ENCODE data around the gene WNT7A.

The WNT7A gene

GRCh38 chr3:13791198-13792050 is 88.4 kb downstream of the WNT7A start:
- DNase-seq: no peak

GRCh38 chr3:13790376-13791197 is 89.3 kb downstream of the WNT7A start:
- no peak for DNase-seq

GRCh38 chr3:13788522-13789424 is 91.1 kb downstream of the WNT7A start:
- no peak for DNase-seq

GRCh38 chr3:13787533-13788132 is 92.2 kb downstream of the WNT7A start:
- no peak for DNase-seq

- no peak for DNase-seq
Measured at GRCh38 chr3:13786811-13787210, 93.1 kb downstream of the WNT7A start.

- no peak for DNase-seq
Measured at GRCh38 chr3:13785853-13786436, 93.9 kb downstream of the WNT7A start.

- DNase-seq: no peak
Measured at GRCh38 chr3:13785351-13785750, 94.5 kb downstream of the WNT7A start.

GRCh38 chr3:13783476-13783875 is 96.4 kb downstream of the WNT7A start:
- no peak for DNase-seq

- DNase-seq: no peak
Measured at GRCh38 chr3:13782501-13782900, 97.4 kb downstream of the WNT7A start.

GRCh38 chr3:13781417-13781816 is 98.5 kb downstream of the WNT7A start:
- DNase-seq: no peak

GRCh38 chr3:13780432-13781176 is 99.3 kb downstream of the WNT7A start:
- DNase-seq: no peak

GRCh38 chr3:13776253-13777050 is 103.4 kb downstream of the WNT7A start:
- no peak for DNase-seq

GRCh38 chr3:13772885-13773745 is 106.8 kb downstream of the WNT7A start:
- DNase-seq: no peak

GRCh38 chr3:13772321-13772745 is 107.5 kb downstream of the WNT7A start:
- DNase-seq: no peak

- DNase-seq: no peak
Measured at GRCh38 chr3:13771496-13771895, 108.4 kb downstream of the WNT7A start.

GRCh38 chr3:13770170-13771169 is 109.4 kb downstream of the WNT7A start:
- DNase-seq: no peak

- no peak for DNase-seq
Measured at GRCh38 chr3:13769422-13769821, 110.4 kb downstream of the WNT7A start.

GRCh38 chr3:13768453-13768852 is 111.4 kb downstream of the WNT7A start:
- no peak for DNase-seq

Data from CD4-positive, alpha-beta T cell treated with Interleukin-4 for 1 hour (primary cell).